Activated CD4-positive, alpha-beta T cell treated with anti-CD3 and anti-CD28 coated beads for 4 hours (primary cell): ENCODE results near the gene CBX8.
A peak's percentile ranks its signal among the peaks of the same experiment; 100 is the strongest.

Source experiments
- DNase-seq, 2 donors: peaks; one replicate each; pipeline ENCODE4 v3.0.0-alpha.2; 2020

The CBX8 gene

GRCh38 chr17:79803421-79803996 lies 6.6 kb upstream of the CBX8 start:
- no peak for DNase-seq

- DNase-seq = no peak
Measured at GRCh38 chr17:79802736-79803420, 6.0 kb upstream of the CBX8 start.

GRCh38 chr17:79802039-79802735 lies 5.3 kb upstream of the CBX8 start:
- no peak for DNase-seq

GRCh38 chr17:79801156-79802038 lies 4.5 kb upstream of the CBX8 start:
- no peak for DNase-seq

- DNase-seq = no peak
Measured at GRCh38 chr17:79800325-79801155, 3.7 kb upstream of the CBX8 start.

- no peak for DNase-seq
Measured at GRCh38 chr17:79799538-79800324, 2.9 kb upstream of the CBX8 start.

- DNase-seq = no peak
Measured at GRCh38 chr17:79799174-79799537, 2.3 kb upstream of the CBX8 start.

GRCh38 chr17:79798299-79799173 lies 1.7 kb upstream of the CBX8 start:
- DNase-seq = no peak

- DNase-seq = peak in 1 of 2 donors; percentile 39
Measured at GRCh38 chr17:79797492-79798298, 818 bp upstream of the CBX8 start.

GRCh38 chr17:79796444-79796762 lies 474 bp downstream of the CBX8 start:
- no peak for DNase-seq

GRCh38 chr17:79795795-79796443 lies 958 bp downstream of the CBX8 start:
- no peak for DNase-seq

GRCh38 chr17:79794659-79795511 lies 2.0 kb downstream of the CBX8 start:
- no peak for DNase-seq

GRCh38 chr17:79793924-79794304 lies 3.0 kb downstream of the CBX8 start:
- DNase-seq = no peak

- DNase-seq = no peak
Measured at GRCh38 chr17:79792984-79793923, 3.6 kb downstream of the CBX8 start.

GRCh38 chr17:79792341-79792871 lies 4.5 kb downstream of the CBX8 start:
- no peak for DNase-seq

GRCh38 chr17:79791735-79792161 lies 5.1 kb downstream of the CBX8 start:
- no peak for DNase-seq
